HCT116 (cell line): ENCODE measurements around the gene MDFIC.

Experiments
- EGR1 ChIP-seq: IDR thresholded peaks from 2 replicates; pipeline ENCODE4 v1.6.1; 2012; ENCODE audit warnings: low read depth
- EZH2 ChIP-seq: fragments of 200-600 bp; sonication (generic); IDR thresholded peaks from 2 replicates; pipeline ENCODE4 v1.6.1; 2017; ENCODE audit warnings: antibody characterized with exemption, mixed run types
- EZH2phosphoT487 ChIP-seq: fragments of 200-600 bp; IDR thresholded peaks from 2 replicates; pipeline ENCODE4 v1.6.1; 2018; ENCODE audit warnings: antibody characterized with exemption, borderline replicate concordance
- POLR2A ChIP-seq: IDR thresholded peaks from 2 replicates; pipeline ENCODE4 v1.7.0; 2011; ENCODE audit warnings: borderline replicate concordance; ENCODE audit not compliant: insufficient read depth, insufficient read length; ENCODE audit errors: extremely low read depth
- POLR2AphosphoS5 ChIP-seq: IDR thresholded peaks from 2 replicates; pipeline ENCODE4 v1.6.1; 2011; ENCODE audit warnings: mild to moderate bottlenecking, low read depth, low read length, moderate library complexity
- RAD21 ChIP-seq: IDR thresholded peaks from 2 replicates; pipeline ENCODE4 v1.6.1; 2012; ENCODE audit warnings: low read depth, mild to moderate bottlenecking
- SIN3A ChIP-seq: IDR thresholded peaks from 2 replicates; pipeline ENCODE4 v1.6.1; 2012; ENCODE audit warnings: low read depth
- ZBTB33 ChIP-seq: IDR thresholded peaks from 2 replicates; pipeline ENCODE4 v1.6.1; 2011; ENCODE audit warnings: mild to moderate bottlenecking, low read length, moderate library complexity; ENCODE audit not compliant: insufficient replicate concordance; ENCODE audit errors: extremely low read depth
- ZNF274 ChIP-seq: fragments of 200-500 bp; sonication (Bioruptor generic); IDR thresholded peaks from 2 replicates; pipeline ENCODE4 v1.6.1; 2014; ENCODE audit warnings: mild to moderate bottlenecking, low read depth, low read length, inconsistent platforms
- TF ChIP-seq, protein P1 (sequence below), 3 experiments: fragments of 200-600 bp in 1 of 3; sonication (generic) in 1 of 3; IDR thresholded peaks in 2 of 3; conservative IDR thresholded peaks in 1 of 3; 2 replicates each; pipeline ENCODE4 v1.5.1; 2012 to 2017; ENCODE audit warnings: low read depth in 2 of 3, low read length in 2 of 3, antibody characterized with exemption in 1 of 3, borderline replicate concordance in 1 of 3, control low read depth in 1 of 3, mild to moderate bottlenecking in 1 of 3, mixed read lengths in 1 of 3, mixed run types in 1 of 3, moderate library complexity in 1 of 3; ENCODE audit not compliant: insufficient read depth in 1 of 3

GRCh38 chr7:114937446-114937845 is 15.6 kb downstream of the MDFIC start:
- TF ChIP-seq, protein P1, sequence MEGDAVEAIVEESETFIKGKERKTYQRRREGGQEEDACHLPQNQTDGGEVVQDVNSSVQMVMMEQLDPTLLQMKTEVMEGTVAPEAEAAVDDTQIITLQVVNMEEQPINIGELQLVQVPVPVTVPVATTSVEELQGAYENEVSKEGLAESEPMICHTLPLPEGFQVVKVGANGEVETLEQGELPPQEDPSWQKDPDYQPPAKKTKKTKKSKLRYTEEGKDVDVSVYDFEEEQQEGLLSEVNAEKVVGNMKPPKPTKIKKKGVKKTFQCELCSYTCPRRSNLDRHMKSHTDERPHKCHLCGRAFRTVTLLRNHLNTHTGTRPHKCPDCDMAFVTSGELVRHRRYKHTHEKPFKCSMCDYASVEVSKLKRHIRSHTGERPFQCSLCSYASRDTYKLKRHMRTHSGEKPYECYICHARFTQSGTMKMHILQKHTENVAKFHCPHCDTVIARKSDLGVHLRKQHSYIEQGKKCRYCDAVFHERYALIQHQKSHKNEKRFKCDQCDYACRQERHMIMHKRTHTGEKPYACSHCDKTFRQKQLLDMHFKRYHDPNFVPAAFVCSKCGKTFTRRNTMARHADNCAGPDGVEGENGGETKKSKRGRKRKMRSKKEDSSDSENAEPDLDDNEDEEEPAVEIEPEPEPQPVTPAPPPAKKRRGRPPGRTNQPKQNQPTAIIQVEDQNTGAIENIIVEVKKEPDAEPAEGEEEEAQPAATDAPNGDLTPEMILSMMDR (IDR thresholded peaks at IDR 0.05 in 2 of 3, conservative IDR thresholded peaks at IDR 0.05 in 1 of 3; ENCODE audit: borderline replicate concordance in 1 of 3, insufficient read depth in 1 of 3, low read depth in 2 of 3, low read length in 2 of 3), result no peak
- TF ChIP-seq POLR2AphosphoS5 (no peak), EZH2 (no peak), EGR1 (no peak), EZH2phosphoT487 (no peak), ZBTB33 (no peak), ZNF274 (no peak), SIN3A (no peak), POLR2A (no peak), RAD21 (no peak)
